OCI-M2 (cell line): ENCODE measurements around the gene PRDM15.

Source experiments
- DNase-seq: peaks from one replicate; lab custom pipeline; 2025; ENCODE audit not compliant: unreplicated experiment; lab: John Stamatoyannopoulos, UW

PRDM15 gene

GRCh38 chr21:41865002-41865777 is 14.0 kb downstream of the PRDM15 start:
- DNase-seq = no peak

GRCh38 chr21:41864311-41865001 is 14.7 kb downstream of the PRDM15 start:
- no peak for DNase-seq

GRCh38 chr21:41863439-41863740 is 15.8 kb downstream of the PRDM15 start:
- DNase-seq = no peak

GRCh38 chr21:41861987-41862386 is 17.2 kb downstream of the PRDM15 start:
- no peak for DNase-seq

- DNase-seq = no peak
Measured at GRCh38 chr21:41861255-41861654, 17.9 kb downstream of the PRDM15 start.

- no peak for DNase-seq
Measured at GRCh38 chr21:41859297-41859980, 19.7 kb downstream of the PRDM15 start.

GRCh38 chr21:41858466-41859296 is 20.5 kb downstream of the PRDM15 start:
- no peak for DNase-seq

- no peak for DNase-seq
Measured at GRCh38 chr21:41857771-41858300, 21.3 kb downstream of the PRDM15 start.

GRCh38 chr21:41856572-41856971 is 22.6 kb downstream of the PRDM15 start:
- DNase-seq = no peak

GRCh38 chr21:41854426-41854995 is 24.6 kb downstream of the PRDM15 start:
- DNase-seq = no peak

- no peak for DNase-seq
Measured at GRCh38 chr21:41852929-41853320, 26.2 kb downstream of the PRDM15 start.

- DNase-seq = no peak
Measured at GRCh38 chr21:41852151-41852928, 26.8 kb downstream of the PRDM15 start.

- no peak for DNase-seq
Measured at GRCh38 chr21:41851090-41851790, 27.9 kb downstream of the PRDM15 start.

GRCh38 chr21:41850085-41850484 is 29.1 kb downstream of the PRDM15 start:
- no peak for DNase-seq

GRCh38 chr21:41848958-41849580 is 30.1 kb downstream of the PRDM15 start:
- DNase-seq = no peak

- DNase-seq = no peak
Measured at GRCh38 chr21:41848533-41848932, 30.6 kb downstream of the PRDM15 start.

- DNase-seq = no peak
Measured at GRCh38 chr21:41847066-41847804, 31.9 kb downstream of the PRDM15 start.

- DNase-seq = no peak
Measured at GRCh38 chr21:41846536-41846935, 32.6 kb downstream of the PRDM15 start.
